Measurements from ENCODE around the gene HPS5.

The HPS5 gene

DNA sequence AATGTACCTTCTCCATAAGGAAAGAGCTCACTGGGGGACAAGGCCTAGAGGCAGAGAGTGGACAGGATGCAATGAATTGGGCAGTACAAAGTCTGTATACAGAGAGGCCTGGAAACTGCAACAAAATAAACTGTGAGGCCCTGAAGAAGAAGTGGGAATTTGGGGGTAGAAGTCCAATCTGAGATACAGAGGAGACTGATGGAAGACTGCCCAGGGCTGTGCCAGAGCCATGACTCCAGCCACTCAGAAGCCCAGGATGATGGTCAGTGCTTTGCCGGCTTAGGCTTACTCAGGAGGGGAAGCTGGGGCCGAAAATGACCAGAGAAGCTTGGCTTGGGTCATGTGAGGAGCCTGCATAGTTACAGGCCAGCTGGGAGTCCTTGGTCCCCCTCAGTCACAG is 91.1 kb downstream of the HPS5 start:
- no peak for DNase-seq

DNA sequence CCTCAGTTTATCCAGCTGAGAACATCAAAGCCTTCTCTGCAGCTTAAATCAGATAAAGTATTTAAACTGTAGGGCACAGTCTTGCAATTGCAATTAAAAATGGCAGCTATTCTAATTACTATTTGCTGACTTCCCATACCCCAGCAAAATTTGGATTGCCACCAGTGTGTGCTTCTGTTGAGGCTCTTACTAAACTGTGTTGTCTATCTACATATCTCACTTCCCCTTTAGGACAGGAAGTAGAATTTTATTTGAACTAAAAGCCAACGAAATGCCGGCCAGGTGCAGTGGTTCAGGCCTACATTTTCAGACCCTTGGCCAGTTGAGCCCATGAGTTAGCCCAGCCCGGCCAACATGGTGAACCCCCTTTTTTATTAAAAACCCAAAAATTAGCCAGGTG is 92.4 kb downstream of the HPS5 start:
- no peak for DNase-seq
